Peyer's patch (tissue), 4 donors: ENCODE measurements around the gene SEC23B.

ENCODE experiments used
- CTCF ChIP-seq, 6 experiments: fragments of 450-650 bp in 4 of 6; fragments of 200-600 bp in 2 of 6; sonication (generic) in 1 of 6; IDR thresholded peaks; one replicate each; pipeline ENCODE4 v1.5.1; 2017 to 2019; ENCODE audit warnings: antibody characterized with exemption in 6 of 6, mild to moderate bottlenecking in 3 of 6, moderate library complexity in 1 of 6
- POLR2A ChIP-seq, 2 donors: fragments of 450-650 bp; IDR thresholded peaks; one replicate each; pipeline ENCODE4 v1.5.1; 2017; ENCODE audit warnings: antibody characterized with exemption in 2 of 2, mild to moderate bottlenecking in 2 of 2, moderate library complexity in 2 of 2

- TF ChIP-seq CTCF (IDR thresholded peaks at IDR 0.05) (no peak), POLR2A (IDR thresholded peaks at IDR 0.05) (no peak)
These were observed 40.7 kb downstream of the SEC23B start for GRCh38 chr20:18548465-18548864.
